Forelimb muscle (tissue), 1 donor: ENCODE data around the gene FOXO6. TPM values are rescaled to one million over a fixed set of nuclear protein-coding genes. Genes with fewer than 3 reads are reported as not detected.

Experiments
- DNase-seq: peaks from one replicate; pipeline ENCODE4 v3.0.0-alpha.2; 2013; ENCODE audit warnings: low read depth
- polyA plus RNA-seq: library from polyadenylated mRNA; unstranded; fragments of 120-200 nt; gene quantifications from one replicate; pipeline ENCODE4 v1.2.1, GENCODE V29; 2013; ENCODE audit not compliant: insufficient read length

The FOXO6 gene
- polyA plus RNA-seq, 1 donor: 14.9 TPM

GRCh38 chr1:41350055-41350378, 11.2 kb upstream of the FOXO6 start:
- DNase-seq: no peak

- DNase-seq: no peak
These were observed 9.7 kb upstream of the FOXO6 start for GRCh38 chr1:41351262-41352151.

GRCh38 chr1:41353744-41354143, 7.5 kb upstream of the FOXO6 start:
- no peak for DNase-seq

- DNase-seq: no peak
These were observed 6.3 kb upstream of the FOXO6 start for GRCh38 chr1:41354956-41355355.

GRCh38 chr1:41355356-41355755, 5.9 kb upstream of the FOXO6 start:
- no peak for DNase-seq

GRCh38 chr1:41355761-41356160, 5.5 kb upstream of the FOXO6 start:
- no peak for DNase-seq

GRCh38 chr1:41356752-41357151, 4.5 kb upstream of the FOXO6 start:
- no peak for DNase-seq

GRCh38 chr1:41357451-41358101, 3.7 kb upstream of the FOXO6 start:
- DNase-seq: no peak

GRCh38 chr1:41358131-41359021, 2.9 kb upstream of the FOXO6 start:
- DNase-seq: no peak

- no peak for DNase-seq
These were observed 1.8 kb upstream of the FOXO6 start for GRCh38 chr1:41359211-41360073.

- DNase-seq: no peak
These were observed 1.0 kb upstream of the FOXO6 start for GRCh38 chr1:41360074-41360785.

GRCh38 chr1:41361495-41362356, 492 bp downstream of the FOXO6 start:
- no peak for DNase-seq

- DNase-seq: no peak
These were observed 1.1 kb downstream of the FOXO6 start for GRCh38 chr1:41362357-41362721.

- DNase-seq: no peak
These were observed 1.7 kb downstream of the FOXO6 start for GRCh38 chr1:41362749-41363590.

- DNase-seq: no peak
These were observed 2.5 kb downstream of the FOXO6 start for GRCh38 chr1:41363591-41364320.

- no peak for DNase-seq
These were observed 3.4 kb downstream of the FOXO6 start for GRCh38 chr1:41364442-41365319.

- DNase-seq: no peak
These were observed 4.0 kb downstream of the FOXO6 start for GRCh38 chr1:41365320-41365633.
